Measurements from ENCODE around the gene ASPG. TPM values are rescaled to one million over a fixed set of nuclear protein-coding genes. Genes with fewer than 3 reads are reported as not detected.
A peak's percentile ranks its signal among the peaks of the same experiment; 100 is the strongest.

Gene ASPG
- total RNA-seq, 6 donors from 2014 or later, result 5.2 to 14.7 (median 12.5) TPM; not detected in 1

DNA sequence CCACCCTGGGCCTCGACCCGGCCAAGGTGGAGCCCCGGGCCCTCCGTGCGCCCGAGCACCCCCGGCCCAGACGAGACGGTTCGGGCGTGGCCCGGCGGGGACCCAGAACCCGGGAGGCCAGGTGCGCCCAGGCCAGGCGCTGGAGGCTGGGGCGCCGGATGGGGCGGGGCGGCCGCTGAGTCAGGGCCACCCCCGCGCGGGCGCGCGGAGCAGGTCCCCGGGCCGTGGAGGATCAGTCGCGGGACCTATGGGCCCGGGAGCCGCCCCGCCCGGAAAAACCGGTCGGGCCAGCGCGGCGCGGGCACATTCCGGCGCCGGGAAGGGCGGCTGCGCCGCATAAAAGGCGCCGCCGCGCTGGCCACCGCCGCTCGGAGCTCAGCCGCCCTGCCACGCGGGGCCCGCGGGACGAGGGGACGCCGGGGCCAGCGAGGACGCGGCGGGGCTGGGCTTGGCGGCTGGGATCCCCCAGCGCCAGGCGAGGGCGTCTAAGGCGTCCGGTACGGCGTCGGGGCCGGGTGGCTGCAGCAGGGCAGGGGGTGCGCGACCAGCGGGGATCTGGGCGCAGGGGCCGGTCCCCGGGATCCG lies 31.3 kb downstream of the ASPG start:
- 10% methylated on average over 2 of the region's 83 CpGs; no CpG with 5 or more reads in 1 of the 2 donors for WGBS, 2 donors
- peaks cover 0 to 21% (median 12%) of the 10 kb centered on the region in 4 donors for H3K27me3 ChIP-seq
- H3K36me3 ChIP-seq, result no peaks in the 10 kb centered on the region
- H3K4me1 ChIP-seq, result peaks cover 12 to 26% (median 16%) of the 10 kb centered on the region in 4 donors
- TF ChIP-seq POLR2A (IDR thresholded peaks at IDR 0.05), result peak in 2 of 4 donors; percentile 64 to 72
- TF ChIP-seq, protein P1, sequence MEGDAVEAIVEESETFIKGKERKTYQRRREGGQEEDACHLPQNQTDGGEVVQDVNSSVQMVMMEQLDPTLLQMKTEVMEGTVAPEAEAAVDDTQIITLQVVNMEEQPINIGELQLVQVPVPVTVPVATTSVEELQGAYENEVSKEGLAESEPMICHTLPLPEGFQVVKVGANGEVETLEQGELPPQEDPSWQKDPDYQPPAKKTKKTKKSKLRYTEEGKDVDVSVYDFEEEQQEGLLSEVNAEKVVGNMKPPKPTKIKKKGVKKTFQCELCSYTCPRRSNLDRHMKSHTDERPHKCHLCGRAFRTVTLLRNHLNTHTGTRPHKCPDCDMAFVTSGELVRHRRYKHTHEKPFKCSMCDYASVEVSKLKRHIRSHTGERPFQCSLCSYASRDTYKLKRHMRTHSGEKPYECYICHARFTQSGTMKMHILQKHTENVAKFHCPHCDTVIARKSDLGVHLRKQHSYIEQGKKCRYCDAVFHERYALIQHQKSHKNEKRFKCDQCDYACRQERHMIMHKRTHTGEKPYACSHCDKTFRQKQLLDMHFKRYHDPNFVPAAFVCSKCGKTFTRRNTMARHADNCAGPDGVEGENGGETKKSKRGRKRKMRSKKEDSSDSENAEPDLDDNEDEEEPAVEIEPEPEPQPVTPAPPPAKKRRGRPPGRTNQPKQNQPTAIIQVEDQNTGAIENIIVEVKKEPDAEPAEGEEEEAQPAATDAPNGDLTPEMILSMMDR (IDR thresholded peaks at IDR 0.05), result no peak
- peak overlapping the region; percentile 71 to 84 (median 78) for H3K27ac ChIP-seq
- H3K4me3 ChIP-seq, result peak overlapping the region; percentile 30 to 70 (median 62)
- DNase-seq, result peak; percentile 64 to 94
- H3K9me3 ChIP-seq, result no peaks in the 10 kb centered on the region
- peak; percentile 58 to 74 for ATAC-seq (ENCODE audit: low FRiP score in 2 of 2)

- peak overlapping the region; percentile 57 to 79 (median 74) for H3K27ac ChIP-seq
- no peak for TF ChIP-seq POLR2AphosphoS5 (IDR thresholded peaks at IDR 0.05)
- TF ChIP-seq, protein P1 (IDR thresholded peaks at IDR 0.05), result no peak
- no peak for TF ChIP-seq EP300 (IDR thresholded peaks at IDR 0.05)
- no peak for TF ChIP-seq POLR2A (IDR thresholded peaks at IDR 0.05)
- ATAC-seq (ENCODE audit: low FRiP score in 2 of 2), result no peak
These were observed 32.0 kb downstream of the ASPG start for GRCh38 chr14:104117341-104118005.

DNA sequence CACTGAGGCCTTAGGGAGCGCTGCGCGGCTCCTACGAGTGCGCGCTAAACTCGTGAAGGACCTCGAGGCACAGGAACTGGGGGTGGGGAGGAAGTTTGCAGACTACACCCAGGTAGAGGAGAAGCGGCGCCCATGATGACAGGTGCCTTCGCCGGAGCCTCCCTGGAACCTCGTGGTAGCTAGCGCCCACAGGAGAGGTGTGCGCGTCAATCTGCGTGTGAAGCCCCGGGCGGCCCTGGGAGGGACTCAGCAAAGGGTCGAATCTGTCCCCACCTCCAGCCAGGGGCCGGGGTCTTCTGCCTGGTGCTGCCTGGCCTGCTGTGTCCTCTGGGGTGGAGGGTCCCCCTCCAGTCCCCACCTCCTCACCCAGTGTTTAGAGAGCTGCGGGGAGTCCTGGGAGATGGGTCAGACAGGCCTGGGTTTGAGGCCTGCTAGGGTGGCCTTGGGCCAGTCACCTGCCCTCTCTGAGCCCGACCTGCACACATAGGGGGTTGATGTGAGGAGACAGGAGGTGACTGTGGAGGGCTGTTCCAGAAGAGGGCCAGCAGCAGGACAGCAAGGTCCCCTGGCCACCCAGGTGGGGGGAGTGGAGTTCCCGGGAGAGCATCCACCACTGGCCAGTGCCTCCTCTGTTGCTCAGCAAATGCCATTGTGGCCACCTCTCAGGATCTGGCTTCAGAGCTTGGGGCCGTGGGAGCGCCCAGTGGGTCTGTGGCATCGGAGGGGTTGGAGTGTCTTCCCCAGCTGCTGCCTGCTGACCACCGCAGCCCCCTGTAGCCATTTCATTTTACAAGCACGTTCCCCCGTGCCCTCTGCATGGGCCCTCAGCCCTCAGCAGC lies 32.7 kb downstream of the ASPG start:
- TF ChIP-seq, protein P1 (IDR thresholded peaks at IDR 0.05), result no peak
- TF ChIP-seq POLR2AphosphoS5 (IDR thresholded peaks at IDR 0.05) (no peak), POLR2A (IDR thresholded peaks at IDR 0.05) (no peak), EP300 (IDR thresholded peaks at IDR 0.05) (no peak)
- Histone ChIP-seq H3K36me3 (no peaks in the 10 kb centered on the region), H3K9me3 (peaks cover 0 to under 1% (median 0%) of the 10 kb centered on the region in 4 donors), H3K27me3 (peaks cover 0 to 21% (median 12%) of the 10 kb centered on the region in 4 donors), H3K4me3 (peak overlapping the region in 3 of 4 donors; percentile 59 to 70 (median 66)), H3K27ac (peak overlapping the region in 3 of 4 donors; percentile 57 to 79 (median 78)), H3K4me1 (peaks cover 12 to 26% (median 16%) of the 10 kb centered on the region in 4 donors)
- DNase-seq (peak in 1 of 2 donors; percentile 77), ATAC-seq (ENCODE audit: low FRiP score in 2 of 2) (no peak)
- 57 to 66% methylated on average over 27 to 29 of the region's 30 CpGs for WGBS, 2 donors

More at GRCh38 chr14:104117341-104118005, 32.0 kb downstream of the ASPG start:
- Histone ChIP-seq H3K36me3 (no peaks in the 10 kb centered on the region), H3K4me1 (peaks cover 12 to 26% (median 16%) of the 10 kb centered on the region in 4 donors), H3K27me3 (peaks cover 0 to 21% (median 12%) of the 10 kb centered on the region in 4 donors), H3K4me3 (peak overlapping the region in 3 of 4 donors; percentile 59 to 70 (median 66)), H3K9me3 (no peaks in the 10 kb centered on the region)
- DNase-seq, result peak in 1 of 2 donors; percentile 85
- WGBS, 2 donors, result 8 to 33% methylated on average over 12 to 16 of the region's 71 CpGs

- no peak for ATAC-seq (ENCODE audit: low FRiP score in 2 of 2)
- DNase-seq, result peak in 1 of 2 donors; percentile 41
- 51 to 80% methylated on average over 2 to 3 of the region's 3 CpGs for WGBS, 2 donors
- Histone ChIP-seq H3K4me1 (peaks cover 12 to 26% (median 16%) of the 10 kb centered on the region in 4 donors), H3K27ac (no peak overlapping the region), H3K9me3 (peaks cover 0 to 8% (median 5%) of the 10 kb centered on the region in 4 donors), H3K36me3 (no peaks in the 10 kb centered on the region), H3K4me3 (no peak overlapping the region), H3K27me3 (peaks cover 0 to 21% (median 12%) of the 10 kb centered on the region in 4 donors)
- TF ChIP-seq, protein P1 (IDR thresholded peaks at IDR 0.05), result no peak
- TF ChIP-seq POLR2A (IDR thresholded peaks at IDR 0.05) (no peak), EP300 (IDR thresholded peaks at IDR 0.05) (no peak), POLR2AphosphoS5 (IDR thresholded peaks at IDR 0.05) (no peak)
These were observed 33.6 kb downstream of the ASPG start for GRCh38 chr14:104119119-104119487.

All from upper lobe of left lung (tissue), 6 donors.